HEK293 (cell line): ENCODE data around the gene DSCAML1.

Source experiments
- CTCF ChIA-PET: fragments of 350-600 bp; formaldehyde crosslinking; extraction: SDS; loops from one replicate; lab custom pipeline; 2021; ENCODE audit warnings: antibody characterized with exemption; lab: Yijun Ruan, JAX
- POLR2A ChIA-PET: fragments of 300-600 bp; formaldehyde crosslinking; extraction: SDS; loops from one replicate; lab custom pipeline; 2020; ENCODE audit warnings: antibody characterized with exemption, inconsistent platforms; lab: Yijun Ruan, JAX
- H3K27ac ChIP-seq: fragments of 200-500 bp; sonication (Bioruptor generic); 2 replicates; pipeline ENCODE4 v1.5.1; 2014; ENCODE audit warnings: low read depth, low read length, control low read depth, inconsistent platforms; ENCODE audit errors: extremely low read depth
- H3K36me3 ChIP-seq, 2 experiments: fragments of 200-500 bp in 1 of 2; sonication (Bioruptor generic) in 1 of 2; 1 replicate in 1 of 2; 2 replicates in 1 of 2; pipeline ENCODE4 v1.5.1; 2014 to 2017; ENCODE audit warnings: inconsistent platforms in 2 of 2, low read length in 2 of 2; ENCODE audit not compliant: control insufficient read depth in 2 of 2, insufficient read depth in 1 of 2
- H3K4me1 ChIP-seq: fragments of 200-500 bp; sonication (Bioruptor generic); 2 replicates; pipeline ENCODE4 v1.5.1; 2014; ENCODE audit warnings: mild to moderate bottlenecking, low read length, inconsistent platforms; ENCODE audit not compliant: control insufficient read depth, insufficient read depth
- H3K4me3 ChIP-seq: 2 replicates; pipeline ENCODE4 v1.5.1; 2011; ENCODE audit warnings: low read depth, mild to moderate bottlenecking, control low read depth, low read length, moderate library complexity
- H3K9me3 ChIP-seq: fragments of 200-500 bp; sonication (Bioruptor generic); 2 replicates; pipeline ENCODE4 v1.5.1; 2014; ENCODE audit warnings: low read depth, low read length, inconsistent platforms; ENCODE audit not compliant: control insufficient read depth, insufficient read depth
- GLIS1 ChIP-seq: fragments of 450-650 bp; formaldehyde crosslinking; IDR thresholded peaks from 2 replicates; pipeline ENCODE4 v1.5.1; 2016; ENCODE audit warnings: missing biosample characterization, missing genetic modification characterization
- PRDM1 ChIP-seq: fragments of 450-650 bp; formaldehyde crosslinking; IDR thresholded peaks from 2 replicates; pipeline ENCODE4; 2016; ENCODE audit warnings: missing biosample characterization, missing genetic modification characterization
- SETDB1 ChIP-seq: IDR thresholded peaks from one replicate; pipeline ENCODE4 v1.6.1; 2017; ENCODE audit warnings: mild to moderate bottlenecking, low read length, moderate library complexity, mixed read lengths; ENCODE audit not compliant: insufficient read length
- ZIC2 ChIP-seq: fragments of 450-650 bp; formaldehyde crosslinking; IDR thresholded peaks from 2 replicates; pipeline ENCODE4 v1.5.1; 2016; ENCODE audit warnings: missing biosample characterization, missing genetic modification characterization
- ZNF184 ChIP-seq: fragments of 450-650 bp; IDR thresholded peaks from 2 replicates; pipeline ENCODE4 v1.5.1; 2018; ENCODE audit warnings: missing biosample characterization, mild to moderate bottlenecking, missing genetic modification characterization
- ZNF23 ChIP-seq: fragments of 450-650 bp; formaldehyde crosslinking; IDR thresholded peaks from 2 replicates; pipeline ENCODE4 v1.5.1; 2016; ENCODE audit warnings: missing biosample characterization, missing genetic modification characterization, borderline replicate concordance
- ZNF354C ChIP-seq: fragments of 450-650 bp; formaldehyde crosslinking; IDR thresholded peaks from 2 replicates; pipeline ENCODE4 v1.5.1; 2016; ENCODE audit warnings: missing biosample characterization, missing genetic modification characterization, low read depth, borderline replicate concordance
- ZNF398 ChIP-seq: fragments of 450-650 bp; formaldehyde crosslinking; IDR thresholded peaks from 2 replicates; pipeline ENCODE4 v1.5.1; 2017; ENCODE audit warnings: missing biosample characterization, missing genetic modification characterization
- ZNF600 ChIP-seq: fragments of 450-650 bp; formaldehyde crosslinking; IDR thresholded peaks from 2 replicates; pipeline ENCODE4 v1.5.1; 2016; ENCODE audit warnings: missing biosample characterization, missing genetic modification characterization
- ZNF610 ChIP-seq: fragments of 450-650 bp; formaldehyde crosslinking; IDR thresholded peaks from 2 replicates; pipeline ENCODE4 v1.5.1; 2016; ENCODE audit warnings: missing biosample characterization, missing genetic modification characterization, borderline replicate concordance
- ZNF629 ChIP-seq: fragments of 450-650 bp; formaldehyde crosslinking; IDR thresholded peaks from 2 replicates; pipeline ENCODE4 v1.5.1; 2017; ENCODE audit warnings: missing biosample characterization, missing genetic modification characterization
- ZNF654 ChIP-seq: fragments of 450-650 bp; formaldehyde crosslinking; IDR thresholded peaks from 2 replicates; pipeline ENCODE4 v1.5.1; 2016; ENCODE audit warnings: low read depth, missing biosample characterization, missing genetic modification characterization
- ZNF830 ChIP-seq: fragments of 450-650 bp; IDR thresholded peaks from 2 replicates; pipeline ENCODE4 v1.5.0; 2018; ENCODE audit warnings: missing biosample characterization, missing genetic modification characterization, low read depth, mild to moderate bottlenecking, moderate library complexity
- ZSCAN16 ChIP-seq: fragments of 450-650 bp; formaldehyde crosslinking; IDR thresholded peaks from 2 replicates; pipeline ENCODE4 v1.5.1; 2016; ENCODE audit warnings: missing biosample characterization, missing genetic modification characterization
- ZXDB ChIP-seq: fragments of 450-650 bp; formaldehyde crosslinking; IDR thresholded peaks from 2 replicates; pipeline ENCODE4 v1.5.1; 2016; ENCODE audit warnings: missing biosample characterization, missing genetic modification characterization
- TF ChIP-seq, protein P1 (sequence below): fragments of 450-650 bp; formaldehyde crosslinking; IDR thresholded peaks from 2 replicates; pipeline ENCODE4 v1.5.1; 2017; ENCODE audit warnings: missing biosample characterization, missing genetic modification characterization
- TF ChIP-seq, protein P2 (sequence below): fragments of 450-650 bp; formaldehyde crosslinking; IDR thresholded peaks from 2 replicates; pipeline ENCODE4 v1.5.1; 2017; ENCODE audit warnings: missing biosample characterization, missing genetic modification characterization
- TF ChIP-seq, protein P3 (sequence below): fragments of 450-650 bp; formaldehyde crosslinking; IDR thresholded peaks from 2 replicates; pipeline ENCODE4 v1.5.1; 2016; ENCODE audit warnings: missing biosample characterization, missing genetic modification characterization, low read depth

Gene DSCAML1

DNA sequence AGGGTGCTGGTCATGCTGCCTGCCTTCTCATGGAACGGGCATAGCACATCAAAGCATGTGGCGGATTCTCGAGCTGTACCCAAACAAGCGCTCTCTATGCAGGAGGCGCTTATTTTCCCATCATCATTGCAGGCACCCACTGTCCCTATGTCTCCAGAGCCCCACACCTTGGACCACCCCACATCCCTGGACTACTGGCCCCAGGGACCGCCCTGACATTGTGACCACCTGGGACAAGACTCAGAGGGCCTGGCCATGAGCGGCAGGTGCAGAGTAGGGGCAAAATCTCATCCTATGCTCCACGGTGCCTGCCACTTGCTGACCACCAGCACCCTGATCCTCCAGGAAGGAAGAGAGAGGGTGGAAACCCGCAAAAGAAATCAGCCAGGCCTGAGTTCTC, 170.4 kb downstream of the DSCAML1 start (continued):
- TF ChIP-seq, protein P1, sequence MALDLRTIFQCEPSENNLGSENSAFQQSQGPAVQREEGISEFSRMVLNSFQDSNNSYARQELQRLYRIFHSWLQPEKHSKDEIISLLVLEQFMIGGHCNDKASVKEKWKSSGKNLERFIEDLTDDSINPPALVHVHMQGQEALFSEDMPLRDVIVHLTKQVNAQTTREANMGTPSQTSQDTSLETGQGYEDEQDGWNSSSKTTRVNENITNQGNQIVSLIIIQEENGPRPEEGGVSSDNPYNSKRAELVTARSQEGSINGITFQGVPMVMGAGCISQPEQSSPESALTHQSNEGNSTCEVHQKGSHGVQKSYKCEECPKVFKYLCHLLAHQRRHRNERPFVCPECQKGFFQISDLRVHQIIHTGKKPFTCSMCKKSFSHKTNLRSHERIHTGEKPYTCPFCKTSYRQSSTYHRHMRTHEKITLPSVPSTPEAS (tag by site-specific recombination), result no peak
- TF ChIP-seq ZSCAN16 (tag by site-specific recombination), result no peak

DNA sequence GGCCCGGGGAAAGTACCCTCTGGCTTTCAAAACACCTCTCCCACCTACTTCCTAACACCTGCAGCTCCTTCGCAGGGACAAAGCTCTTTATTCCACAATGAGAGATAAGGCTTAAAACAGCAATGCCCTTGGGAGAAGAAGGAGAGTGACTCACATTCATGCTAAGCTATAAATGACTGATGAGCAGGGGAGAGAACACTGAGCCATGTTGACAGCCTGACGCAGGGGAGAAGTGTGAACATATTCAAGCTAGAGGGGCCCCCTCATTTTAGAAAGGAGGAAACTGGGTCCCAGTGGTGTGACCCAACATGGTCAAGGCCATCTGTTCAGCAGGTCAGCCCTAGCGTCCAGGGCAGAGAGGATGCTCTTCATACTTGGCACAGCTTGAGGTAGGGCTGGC, 171.8 kb downstream of the DSCAML1 start:
- ChIA-PET CTCF (interaction anchor here (1.4 kb wide), 1 partner anchor 199 kb away, joined by 4 read pairs; no protein-coding TSS in a partner anchor), POLR2A (no interaction called here)
- Histone ChIP-seq H3K27ac (no peak overlapping the region), H3K4me1 (no peaks in the 10 kb centered on the region), H3K4me3 (no peak overlapping the region), H3K36me3 (no peaks in the 10 kb centered on the region), H3K9me3 (no peaks in the 10 kb centered on the region)
- TF ChIP-seq GLIS1 (tag by site-specific recombination) (0 out of 2 replicates have a peak, but pooled peaks have one; percentile 5), PRDM1 (tag by site-specific recombination) (no peak), ZNF600 (tag by site-specific recombination) (no peak)

- no peak for TF ChIP-seq ZXDB (tag by site-specific recombination)
- no peak for TF ChIP-seq ZIC2 (tag by site-specific recombination)
- no peak for TF ChIP-seq ZNF830 (tag by site-specific recombination)
- no peak for TF ChIP-seq ZNF354C (tag by site-specific recombination)
- no peak for TF ChIP-seq ZNF654 (tag by site-specific recombination)
- no peak for TF ChIP-seq ZNF184
- TF ChIP-seq ZNF23, result no peak
- TF ChIP-seq, protein P2, sequence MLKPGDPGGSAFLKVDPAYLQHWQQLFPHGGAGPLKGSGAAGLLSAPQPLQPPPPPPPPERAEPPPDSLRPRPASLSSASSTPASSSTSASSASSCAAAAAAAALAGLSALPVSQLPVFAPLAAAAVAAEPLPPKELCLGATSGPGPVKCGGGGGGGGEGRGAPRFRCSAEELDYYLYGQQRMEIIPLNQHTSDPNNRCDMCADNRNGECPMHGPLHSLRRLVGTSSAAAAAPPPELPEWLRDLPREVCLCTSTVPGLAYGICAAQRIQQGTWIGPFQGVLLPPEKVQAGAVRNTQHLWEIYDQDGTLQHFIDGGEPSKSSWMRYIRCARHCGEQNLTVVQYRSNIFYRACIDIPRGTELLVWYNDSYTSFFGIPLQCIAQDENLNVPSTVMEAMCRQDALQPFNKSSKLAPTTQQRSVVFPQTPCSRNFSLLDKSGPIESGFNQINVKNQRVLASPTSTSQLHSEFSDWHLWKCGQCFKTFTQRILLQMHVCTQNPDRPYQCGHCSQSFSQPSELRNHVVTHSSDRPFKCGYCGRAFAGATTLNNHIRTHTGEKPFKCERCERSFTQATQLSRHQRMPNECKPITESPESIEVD, result no peak
- TF ChIP-seq ZNF398 (tag by site-specific recombination), result no peak
- no peak for TF ChIP-seq ZNF610 (tag by site-specific recombination)
- no peak for TF ChIP-seq SETDB1
- TF ChIP-seq, protein P3, sequence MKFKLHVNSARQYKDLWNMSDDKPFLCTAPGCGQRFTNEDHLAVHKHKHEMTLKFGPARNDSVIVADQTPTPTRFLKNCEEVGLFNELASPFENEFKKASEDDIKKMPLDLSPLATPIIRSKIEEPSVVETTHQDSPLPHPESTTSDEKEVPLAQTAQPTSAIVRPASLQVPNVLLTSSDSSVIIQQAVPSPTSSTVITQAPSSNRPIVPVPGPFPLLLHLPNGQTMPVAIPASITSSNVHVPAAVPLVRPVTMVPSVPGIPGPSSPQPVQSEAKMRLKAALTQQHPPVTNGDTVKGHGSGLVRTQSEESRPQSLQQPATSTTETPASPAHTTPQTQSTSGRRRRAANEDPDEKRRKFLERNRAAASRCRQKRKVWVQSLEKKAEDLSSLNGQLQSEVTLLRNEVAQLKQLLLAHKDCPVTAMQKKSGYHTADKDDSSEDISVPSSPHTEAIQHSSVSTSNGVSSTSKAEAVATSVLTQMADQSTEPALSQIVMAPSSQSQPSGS (tag by site-specific recombination), result no peak
- TF ChIP-seq ZNF629 (tag by site-specific recombination), result no peak
- no peak for TF ChIP-seq PRDM1 (tag by site-specific recombination)
- ChIA-PET POLR2A (no interaction called here), CTCF (interaction anchor here (1.0 kb wide), 1 partner anchor 198 kb away, joined by 6 read pairs; no protein-coding TSS in a partner anchor)
- H3K4me3 ChIP-seq, result no peak overlapping the region
- H3K9me3 ChIP-seq, result no peaks in the 10 kb centered on the region
- H3K36me3 ChIP-seq, result no peaks in the 10 kb centered on the region
- H3K4me1 ChIP-seq, result no peaks in the 10 kb centered on the region
- H3K27ac ChIP-seq, result no peak overlapping the region
Observed at GRCh38 chr11:117623831-117624271, 173.2 kb downstream of the DSCAML1 start.
